Activated T-cell treated with anti-CD3 and anti-CD28 coated beads, Interleukin-2, amount 50 U/mL, for 4 hours (primary cell): ENCODE measurements around the gene DOP1A. TPM values are rescaled to one million over a fixed set of nuclear protein-coding genes. Genes with fewer than 3 reads are reported as not detected.
A peak's percentile ranks its signal among the peaks of the same experiment; 100 is the strongest.
"Not testable (repeated sequence)": the region's sequence is repeated elsewhere in the genome, so short reads cannot be mapped to it uniquely, and the experiment has no call there.

Source experiments
- ATAC-seq, 2 donors: fragments of 200-7000 bp; cut with Tn5 transposase; one replicate each; pipeline ENCODE4 v1.10.0; 2021
- DNase-seq: peaks from one replicate; pipeline ENCODE4 v3.0.0-alpha.2; 2020
- H3K27me3 Mint-ChIP-seq: one replicate; pipeline ENCODE4 v1.8.0; 2021; ENCODE audit warnings: low read depth, mixed read lengths
- H3K36me3 Mint-ChIP-seq: one replicate; pipeline ENCODE4 v1.8.0; 2022; ENCODE audit warnings: mixed read lengths; ENCODE audit not compliant: insufficient read depth
- H3K4me1 Mint-ChIP-seq: one replicate; pipeline ENCODE4 v1.8.0; 2021; ENCODE audit warnings: low read depth, mixed read lengths
- H3K4me3 Mint-ChIP-seq: one replicate; pipeline ENCODE4 v1.8.0; 2021; ENCODE audit warnings: mild to moderate bottlenecking, moderate library complexity, mixed read lengths
- H3K9me3 Mint-ChIP-seq: one replicate; pipeline ENCODE4 v1.8.0; 2021; ENCODE audit warnings: mixed read lengths
- total RNA-seq, 3 donors: library from RNA; stranded (reverse); gene quantifications; one replicate each; pipeline ENCODE4 v1.2.1, GENCODE V29; 2021

DOP1A gene
- total RNA-seq, 3 donors from 2014 or later: 5.3 to 7.2 (median 6.9) TPM

DNA sequence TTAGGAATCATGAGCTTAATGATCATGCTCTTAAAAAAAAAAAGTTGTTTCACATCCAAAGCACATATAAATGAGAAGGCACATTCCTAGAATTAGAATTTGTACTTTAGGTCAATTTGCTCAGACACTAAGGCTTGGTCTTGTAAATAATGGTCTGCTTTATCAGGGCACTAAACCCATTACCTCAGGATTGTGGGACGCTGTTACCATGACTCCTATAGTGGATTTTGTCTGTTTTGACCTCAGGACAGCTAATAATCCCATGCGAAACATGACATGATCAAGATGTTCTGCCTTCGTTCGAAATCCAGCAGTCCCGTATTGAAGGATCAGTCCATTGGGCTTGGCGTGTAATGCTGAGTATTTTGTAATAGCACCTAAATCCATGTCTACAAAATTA is 123.2 kb downstream of the DOP1A start:
- Mint-ChIP-seq H3K4me1 (peaks cover 31% of the 10 kb centered on the region), H3K4me3 (no peak overlapping the region), H3K27me3 (no peaks in the 10 kb centered on the region), H3K9me3 (no peaks in the 10 kb centered on the region), H3K36me3 (peaks cover 12% of the 10 kb centered on the region)
- no peak for DNase-seq
- ATAC-seq: no peak

DNA sequence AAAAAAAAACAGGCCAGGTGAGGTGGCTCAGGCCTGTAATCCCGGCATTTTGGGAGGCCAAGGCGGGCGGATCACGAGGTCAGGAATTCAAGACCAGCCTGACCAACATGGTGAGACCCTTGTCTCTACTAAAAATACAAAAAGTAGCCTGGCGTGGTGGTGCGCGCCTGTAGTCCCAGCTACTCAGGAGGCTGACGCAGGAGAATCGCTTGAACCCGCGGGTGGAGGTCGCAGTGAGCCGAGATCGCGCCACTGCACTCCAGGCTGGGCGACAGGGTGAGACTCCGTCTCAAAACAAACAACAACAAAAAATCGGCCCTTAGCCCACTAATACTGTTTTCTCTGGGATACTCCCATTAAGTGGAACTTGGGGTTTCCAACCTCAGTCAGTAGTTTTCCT is 124.5 kb downstream of the DOP1A start:
- H3K27me3 Mint-ChIP-seq, ATAC-seq, H3K9me3 Mint-ChIP-seq, DNase-seq, H3K36me3 Mint-ChIP-seq: not testable (repeated sequence)
- Mint-ChIP-seq H3K4me1 (peaks cover 34% of the 10 kb centered on the region), H3K4me3 (peak overlapping the region; percentile 97)

DNA sequence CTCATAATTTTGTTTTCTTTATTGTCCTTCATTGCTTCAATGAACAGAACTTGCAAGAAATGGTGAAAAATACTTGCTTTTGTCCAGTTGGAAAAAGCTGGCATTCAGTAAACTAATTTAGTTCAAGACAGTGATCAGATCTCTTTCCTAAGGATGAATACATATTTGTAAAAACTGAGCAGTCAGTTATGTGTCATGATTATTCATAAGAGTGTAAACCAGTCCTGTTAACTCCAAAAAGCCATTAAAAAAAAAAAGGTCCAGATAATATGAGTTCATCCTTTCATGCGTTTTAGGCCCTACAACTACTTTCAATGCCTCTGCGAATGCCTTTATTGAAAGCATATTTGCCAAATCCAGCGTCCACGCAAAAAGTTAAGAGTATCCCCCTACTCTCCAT is 125.0 kb downstream of the DOP1A start:
- Mint-ChIP-seq H3K36me3 (peaks cover 7% of the 10 kb centered on the region), H3K27me3 (no peaks in the 10 kb centered on the region), H3K9me3 (no peaks in the 10 kb centered on the region), H3K4me3 (peak overlapping the region; percentile 97), H3K4me1 (peaks cover 34% of the 10 kb centered on the region)
- DNase-seq (no peak), ATAC-seq (peak; percentile 3 to 15)

DNA sequence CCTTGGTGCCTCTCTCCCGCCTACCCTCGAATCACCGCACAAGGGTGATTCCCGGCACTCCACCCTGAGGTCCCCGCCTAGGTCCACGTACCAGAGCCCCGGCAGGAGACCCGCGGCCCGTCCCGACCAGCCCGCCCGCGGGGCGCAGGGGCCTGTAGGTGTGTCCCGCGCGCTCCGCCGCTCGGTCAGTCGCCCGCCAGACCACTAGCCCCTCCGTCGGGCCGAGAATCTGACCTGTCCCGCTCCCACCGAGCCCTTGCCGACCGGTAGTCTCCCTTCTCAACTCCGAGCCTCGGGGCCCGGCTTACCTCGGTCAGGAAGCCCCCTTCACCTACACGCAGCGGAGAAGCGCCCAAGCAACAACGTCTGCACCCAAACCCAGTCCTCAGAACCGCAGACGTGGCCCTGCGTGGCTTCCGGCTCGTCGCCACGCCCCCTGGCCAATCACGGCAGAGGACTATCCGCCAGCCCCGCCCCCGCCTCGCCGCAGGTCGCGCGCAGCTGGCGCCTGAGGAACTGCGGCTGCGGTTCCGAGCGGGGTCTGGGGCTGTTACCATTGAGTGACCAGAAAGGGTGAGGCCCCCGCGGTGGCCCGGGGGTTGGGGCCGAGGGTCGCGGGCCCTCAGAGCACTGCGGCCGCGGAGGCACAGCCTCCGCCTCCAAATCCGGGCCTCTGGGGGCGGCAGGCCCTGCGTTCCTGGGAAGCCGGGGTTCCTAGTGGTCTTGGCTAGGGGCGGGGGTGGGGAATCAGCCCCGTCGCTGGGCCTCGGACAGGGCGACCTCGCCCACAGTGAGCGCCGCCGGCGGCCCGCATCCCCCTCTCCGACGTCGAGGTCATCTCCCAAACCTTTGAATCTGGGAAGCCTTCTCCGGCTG is 125.6 kb downstream of the DOP1A start, which contains the start of the genes PGM3 and RWDD2A:
Gene PGM3 (minus strand): TSS at position 395 of the 876 bp plus-strand sequence. CDS start 2,253 bp downstream, outside the sequence.
Gene RWDD2A (plus strand): TSS at position 487 of the 876 bp plus-strand sequence. CDS start 1,095 bp downstream, outside the sequence.
- Mint-ChIP-seq H3K36me3 (peaks cover 7% of the 10 kb centered on the region), H3K4me1 (peaks cover 34% of the 10 kb centered on the region), H3K4me3 (peak within 1 kb of the TSS; percentile 97)

DNA sequence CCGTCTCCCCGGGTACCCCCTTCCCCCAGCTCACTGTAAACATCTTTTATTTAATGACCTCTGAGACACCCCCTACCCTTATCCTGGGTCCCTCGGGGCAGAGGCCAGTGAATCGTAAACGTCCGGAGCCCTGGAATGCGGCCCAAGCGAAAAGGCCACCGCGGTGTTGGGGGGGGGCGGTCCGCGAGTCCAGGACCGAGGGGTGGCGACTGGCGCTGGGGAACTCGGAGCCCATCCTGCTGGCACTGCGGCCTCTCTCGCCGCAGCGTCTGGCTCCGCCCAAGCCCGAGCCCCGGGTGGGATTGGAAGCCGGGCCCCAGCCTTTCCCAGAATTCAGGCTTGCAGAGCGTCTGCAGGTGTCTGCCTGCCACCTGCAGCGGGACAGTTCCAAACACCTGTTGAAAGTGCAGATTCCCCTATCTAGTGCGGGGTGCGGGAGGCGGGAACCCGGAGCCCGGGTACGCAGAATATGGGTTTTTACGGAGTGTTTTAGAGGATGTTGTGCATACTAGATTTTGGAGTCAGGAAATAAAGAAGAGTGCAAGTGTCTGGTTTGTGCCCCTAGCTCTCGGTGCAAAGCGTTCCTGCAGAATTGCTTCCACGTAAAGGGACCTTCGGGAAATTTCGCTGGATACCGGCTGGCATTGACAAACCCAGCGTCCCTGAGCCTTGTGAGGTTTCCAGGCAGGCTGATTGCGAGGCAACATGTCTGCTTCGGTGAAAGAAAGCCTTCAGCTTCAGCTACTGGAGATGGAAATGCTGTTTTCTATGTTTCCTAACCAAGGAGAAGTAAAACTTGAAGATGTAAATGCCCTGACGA is 126.5 kb downstream of the DOP1A start:
- Mint-ChIP-seq H3K36me3 (peaks cover 2% of the 10 kb centered on the region), H3K4me1 (peaks cover 34% of the 10 kb centered on the region), H3K4me3 (peak overlapping the region; percentile 97), H3K27me3 (no peaks in the 10 kb centered on the region), H3K9me3 (no peaks in the 10 kb centered on the region)
- ATAC-seq: peak; percentile 7 to 13
- no peak for DNase-seq

More for the DNA sequence above, 125.6 kb downstream of the DOP1A start, which contains the start of the genes PGM3 and RWDD2A:
- no peaks in the 10 kb centered on the region for H3K27me3 Mint-ChIP-seq
- DNase-seq: peak; percentile 86
- no peaks in the 10 kb centered on the region for H3K9me3 Mint-ChIP-seq
- peak; percentile 98 for ATAC-seq

DNA sequence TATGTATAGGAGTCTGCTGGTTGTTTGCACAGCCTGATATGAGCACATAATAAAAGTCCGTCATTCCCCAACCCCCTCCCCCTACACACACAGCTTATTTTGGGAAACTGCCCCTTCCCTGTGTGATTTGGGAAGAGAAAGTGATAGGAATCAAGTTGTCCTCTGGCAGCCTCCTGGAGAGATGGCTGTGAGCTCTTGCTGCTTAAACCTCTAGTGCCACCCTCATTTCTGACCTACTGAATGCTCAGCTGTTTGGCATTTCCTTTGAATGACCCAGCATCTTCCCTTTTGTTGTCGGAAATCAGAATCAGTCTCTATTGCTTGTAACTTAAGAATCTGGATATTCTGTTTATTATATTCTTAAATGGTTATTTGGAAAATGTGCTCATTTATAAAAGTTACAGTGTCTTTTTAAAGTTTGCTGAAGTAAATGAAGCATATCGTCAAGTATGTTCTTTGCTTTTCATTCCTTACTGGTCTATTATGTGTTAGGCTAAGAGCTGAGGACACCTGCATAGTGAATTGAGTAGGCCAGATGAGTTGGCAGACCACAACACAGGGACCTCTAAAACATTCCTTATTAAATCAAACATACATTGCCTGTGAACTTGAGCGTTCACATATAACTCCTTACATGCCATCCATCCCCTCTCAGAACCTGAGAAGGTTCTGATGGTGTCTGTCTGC is 131.2 kb downstream of the DOP1A start:
- Mint-ChIP-seq H3K36me3 (no peaks in the 10 kb centered on the region), H3K27me3 (no peaks in the 10 kb centered on the region), H3K4me1 (peaks cover 14% of the 10 kb centered on the region), H3K4me3 (no peak overlapping the region), H3K9me3 (no peaks in the 10 kb centered on the region)
- ATAC-seq (no peak), DNase-seq (no peak)

DNA sequence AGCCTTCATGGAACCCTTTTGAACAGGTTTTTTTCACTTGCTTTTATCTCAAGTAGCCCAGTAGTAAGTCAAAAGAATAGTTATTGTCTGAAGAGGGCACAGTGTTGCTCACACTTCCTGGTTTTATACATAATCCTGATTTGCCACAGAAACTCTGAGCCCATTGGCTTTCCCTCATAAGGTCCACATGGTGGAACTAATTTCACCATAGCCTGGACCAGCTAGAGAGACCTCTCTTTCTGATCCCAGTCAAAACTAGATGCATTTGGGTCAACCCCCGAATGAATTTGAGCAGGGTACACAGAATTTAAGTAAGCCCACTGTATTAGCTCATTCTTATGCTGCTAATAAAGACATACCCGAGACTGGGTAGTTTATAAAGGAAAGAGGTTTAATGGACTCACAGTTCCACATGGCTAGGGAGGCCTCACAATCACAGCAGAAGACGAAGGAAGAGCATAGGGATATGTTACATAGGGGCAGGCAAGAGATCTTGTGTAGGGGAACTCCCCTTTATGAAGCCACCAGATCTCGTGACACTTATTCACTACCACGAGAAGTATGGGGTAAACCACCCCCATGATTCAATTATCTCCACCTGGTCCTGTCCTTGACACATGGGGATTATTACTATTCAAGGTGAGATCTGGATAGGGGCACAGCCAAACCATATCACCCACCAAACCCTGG is 131.8 kb downstream of the DOP1A start:
- Mint-ChIP-seq H3K27me3 (no peaks in the 10 kb centered on the region), H3K4me3 (no peak overlapping the region), H3K9me3 (no peaks in the 10 kb centered on the region), H3K36me3 (no peaks in the 10 kb centered on the region), H3K4me1 (peaks cover 9% of the 10 kb centered on the region)
- ATAC-seq: peak in 1 of 2 donors; percentile 38
- DNase-seq: no peak

DNA sequence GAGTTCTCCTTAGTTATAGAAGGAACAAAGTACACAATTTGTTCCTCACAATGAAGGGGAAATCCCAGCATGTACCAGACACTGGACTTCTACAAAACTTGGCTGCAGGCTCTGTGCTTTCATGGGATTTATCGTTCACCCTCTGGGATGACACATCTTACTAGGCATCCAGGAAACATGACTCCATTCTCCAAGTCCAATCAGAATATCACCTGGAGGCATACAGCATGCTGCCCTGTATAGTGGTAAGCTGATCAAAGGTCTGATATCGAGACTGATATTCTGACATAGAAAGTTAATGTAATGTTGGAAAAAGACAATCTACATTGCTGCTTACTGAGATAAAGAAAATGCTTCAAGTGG is 132.4 kb downstream of the DOP1A start:
- no peak overlapping the region for H3K4me3 Mint-ChIP-seq
- peaks cover 5% of the 10 kb centered on the region for H3K4me1 Mint-ChIP-seq
- H3K36me3 Mint-ChIP-seq: no peaks in the 10 kb centered on the region
- DNase-seq (no peak), ATAC-seq (no peak)
- H3K9me3 Mint-ChIP-seq: no peaks in the 10 kb centered on the region
- no peaks in the 10 kb centered on the region for H3K27me3 Mint-ChIP-seq

DNA sequence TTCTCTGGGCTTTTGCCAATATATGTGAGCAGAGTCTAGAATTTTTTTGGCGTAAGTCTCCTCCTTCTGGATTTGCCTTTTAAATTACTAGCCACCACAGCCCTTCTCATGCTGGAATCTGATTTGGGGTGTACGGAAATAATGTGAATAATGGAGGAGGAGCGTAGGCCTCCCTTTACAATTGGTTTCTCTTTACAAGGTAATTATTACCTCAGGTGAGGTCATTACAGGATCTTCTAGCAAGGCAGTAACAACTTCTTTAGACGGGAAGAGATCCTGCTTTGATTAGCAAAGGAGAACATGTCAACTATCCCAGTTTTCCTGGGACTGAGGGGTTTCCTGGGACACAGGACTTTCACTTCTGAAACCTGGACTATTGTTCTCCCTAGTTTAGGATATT is 134.6 kb downstream of the DOP1A start:
- Mint-ChIP-seq H3K9me3 (no peaks in the 10 kb centered on the region), H3K4me3 (no peak overlapping the region), H3K27me3 (peaks cover 9% of the 10 kb centered on the region), H3K36me3 (no peaks in the 10 kb centered on the region), H3K4me1 (no peaks in the 10 kb centered on the region)
- ATAC-seq (no peak), DNase-seq (no peak)

DNA sequence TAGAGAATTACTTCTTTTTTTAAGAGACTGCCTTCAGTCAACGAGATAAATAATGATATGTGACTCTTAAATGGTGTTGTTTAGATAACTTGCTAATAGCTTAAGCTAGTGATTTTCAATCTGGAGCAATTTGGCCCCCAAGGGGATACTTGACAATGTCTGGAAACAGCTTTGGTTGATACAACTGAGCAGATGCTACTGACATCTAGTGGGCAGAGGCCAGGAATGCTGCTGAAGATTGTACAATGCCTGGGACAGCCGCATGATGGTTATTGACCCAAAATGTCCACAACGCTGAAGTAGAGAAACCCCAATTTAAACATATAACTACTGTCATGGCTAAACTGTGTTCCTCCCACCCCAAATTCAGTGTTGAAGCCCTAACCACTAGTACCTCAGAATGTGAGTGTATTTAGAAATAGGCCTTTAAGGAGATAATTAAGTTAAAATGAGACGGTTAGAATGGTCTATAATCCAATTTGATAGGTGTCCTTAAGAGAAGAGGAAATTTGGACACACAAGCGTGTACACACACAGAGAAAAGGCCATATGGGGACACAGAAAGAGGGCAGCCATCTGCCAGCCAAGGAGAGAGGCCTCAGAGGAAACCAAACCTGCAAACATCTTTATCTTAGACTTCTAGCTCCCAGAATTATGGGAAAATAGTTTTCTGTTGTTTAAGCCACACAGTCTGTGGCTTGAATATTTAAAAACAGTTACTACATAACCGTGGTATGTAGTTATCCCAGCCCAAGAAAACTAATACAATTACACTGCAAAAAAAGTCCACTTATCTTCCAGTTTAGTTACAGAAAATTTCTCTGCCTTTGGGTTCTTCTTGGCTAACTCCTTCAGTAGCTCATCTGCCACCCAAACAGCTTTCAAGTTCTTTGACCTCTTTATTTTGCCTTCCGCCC is 147.9 kb downstream of the DOP1A start:
- H3K9me3 Mint-ChIP-seq: no peaks in the 10 kb centered on the region
- ATAC-seq (peak; percentile 92 to 94), DNase-seq (peak; percentile 36)
- no peaks in the 10 kb centered on the region for H3K4me1 Mint-ChIP-seq
- no peak overlapping the region for H3K4me3 Mint-ChIP-seq
- H3K27me3 Mint-ChIP-seq: peaks cover 4% of the 10 kb centered on the region
- no peaks in the 10 kb centered on the region for H3K36me3 Mint-ChIP-seq

DNA sequence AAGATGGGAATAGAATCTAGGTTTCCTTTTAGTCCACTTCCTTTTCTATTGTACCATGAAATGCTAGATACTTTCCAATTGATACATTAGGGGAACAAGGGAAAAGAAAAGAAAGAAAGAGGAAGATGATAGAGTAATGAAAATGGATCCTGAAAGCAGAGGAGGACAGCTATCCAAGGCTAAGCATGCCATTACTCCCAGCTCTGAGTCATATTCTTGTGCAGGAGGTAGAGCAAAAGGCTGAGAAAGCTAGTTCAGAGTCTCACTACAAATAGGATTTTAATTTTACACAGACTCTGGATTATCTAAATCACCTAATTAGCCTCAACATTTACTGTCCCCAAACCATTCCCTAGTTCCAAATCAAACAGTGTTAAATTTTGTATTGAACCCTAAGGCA is 149.3 kb downstream of the DOP1A start:
- H3K27me3 Mint-ChIP-seq: peaks cover 4% of the 10 kb centered on the region
- no peak overlapping the region for H3K4me3 Mint-ChIP-seq
- DNase-seq (no peak), ATAC-seq (no peak)
- H3K4me1 Mint-ChIP-seq: no peaks in the 10 kb centered on the region
- no peaks in the 10 kb centered on the region for H3K9me3 Mint-ChIP-seq
- H3K36me3 Mint-ChIP-seq: no peaks in the 10 kb centered on the region
